Amygdala (tissue), 56 donors: ENCODE results near the gene NCKAP5.

Experiments used
- DNase-seq, 56 donors: peaks; one replicate each; lab custom pipeline; 2025; lab: John Stamatoyannopoulos, UW

Gene NCKAP5

GRCh38 chr2:133568172-133568571 is at the start of gene NCKAP5:
Gene NCKAP5, minus strand, starts transcription at chr2:133568463. Its CDS starts 50,937 bp downstream, at chr2:133517526.
- peak in 37 of 56 donors; percentile 4 to 67 (median 26) for DNase-seq

- no peak for DNase-seq
Measured at GRCh38 chr2:133609664-133610063, 41.4 kb upstream of the NCKAP5 start.

DNA sequence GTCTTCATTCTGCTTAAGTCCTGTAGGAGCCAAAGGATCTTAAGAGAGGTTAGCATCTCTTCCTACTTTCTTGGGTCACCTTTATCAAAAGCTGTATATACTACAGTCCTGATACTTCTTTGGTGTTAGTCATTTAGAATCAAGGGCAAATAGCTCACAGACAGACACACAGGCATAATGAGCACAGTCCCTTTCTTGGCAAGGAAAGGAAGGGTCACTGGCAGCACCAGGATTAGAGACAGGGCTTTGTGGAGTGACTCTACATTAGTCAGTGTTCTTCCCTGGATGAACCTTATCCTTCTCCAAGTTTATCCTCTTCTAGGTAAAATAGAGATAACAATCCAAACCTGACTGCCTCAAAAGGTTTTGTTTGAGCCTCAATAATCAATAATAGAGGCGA is 40.0 kb upstream of the NCKAP5 start:
- DNase-seq = no peak

GRCh38 chr2:133607679-133608078 is 39.4 kb upstream of the NCKAP5 start:
- no peak for DNase-seq

DNA sequence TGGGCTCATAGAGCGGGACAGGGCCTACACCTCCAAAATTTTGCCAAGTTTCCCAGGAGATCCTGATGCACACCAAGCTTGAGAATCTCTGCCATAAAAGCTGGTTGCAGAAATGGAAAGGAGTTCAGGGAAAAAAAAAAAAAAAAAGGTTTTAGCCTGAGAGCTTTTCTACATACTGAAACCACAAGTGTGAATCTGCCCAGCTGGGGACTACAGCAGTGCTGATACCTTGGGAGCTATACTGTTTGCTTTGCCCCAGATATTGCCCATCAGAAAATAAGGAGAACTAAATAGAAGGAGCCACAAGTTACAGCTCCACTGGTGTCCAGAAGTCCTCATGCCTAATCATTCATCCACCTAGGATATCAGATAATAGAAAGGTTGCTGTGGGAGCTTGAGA is 38.4 kb upstream of the NCKAP5 start:
- DNase-seq = no peak

DNA sequence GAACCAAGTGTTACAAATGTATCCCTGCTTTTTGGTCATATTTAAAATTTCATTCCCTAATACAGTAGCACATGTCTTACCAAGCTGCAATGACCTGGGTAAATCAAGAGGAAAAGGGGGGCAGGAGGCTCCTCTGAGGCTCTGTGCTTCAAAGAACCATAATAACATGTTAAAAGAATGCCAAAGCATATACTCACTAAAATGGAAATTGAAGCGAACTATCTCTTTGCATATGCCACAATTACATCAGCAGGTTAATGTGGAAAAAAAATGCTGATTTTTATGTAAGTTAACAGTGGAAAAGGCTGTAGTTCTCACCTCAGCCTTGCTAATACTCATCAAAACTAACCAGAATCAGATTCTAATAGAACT is 37.5 kb upstream of the NCKAP5 start:
- DNase-seq = no peak

- no peak for DNase-seq
Measured at GRCh38 chr2:133605011-133605765, 36.9 kb upstream of the NCKAP5 start.

GRCh38 chr2:133603109-133603508 is 34.8 kb upstream of the NCKAP5 start:
- no peak for DNase-seq

DNA sequence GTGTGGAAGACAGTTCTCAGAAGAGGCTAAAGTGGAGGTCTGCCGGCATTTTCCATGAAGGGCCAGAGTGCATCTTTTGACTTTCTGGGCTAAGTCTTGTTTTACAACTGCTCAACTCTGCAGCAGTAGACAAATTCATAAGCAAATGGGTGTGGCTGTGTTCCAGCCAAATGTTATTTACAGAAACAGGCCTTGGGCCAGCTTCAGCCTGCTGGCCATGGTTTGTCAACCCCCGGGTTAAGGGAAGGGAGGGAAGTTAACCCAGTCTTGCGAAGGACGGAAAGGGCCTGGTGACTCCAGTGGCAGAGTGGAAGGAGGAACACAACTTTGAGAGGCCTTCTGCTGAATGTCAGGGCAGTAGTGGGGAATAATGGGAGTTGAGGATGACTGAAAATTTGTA is 34.3 kb upstream of the NCKAP5 start:
- DNase-seq = peak in 3 of 56 donors; percentile 9 to 30 (median 26)

GRCh38 chr2:133600266-133600928 is 32.1 kb upstream of the NCKAP5 start:
- peak in 54 of 56 donors; percentile 12 to 85 (median 61) for DNase-seq

DNA sequence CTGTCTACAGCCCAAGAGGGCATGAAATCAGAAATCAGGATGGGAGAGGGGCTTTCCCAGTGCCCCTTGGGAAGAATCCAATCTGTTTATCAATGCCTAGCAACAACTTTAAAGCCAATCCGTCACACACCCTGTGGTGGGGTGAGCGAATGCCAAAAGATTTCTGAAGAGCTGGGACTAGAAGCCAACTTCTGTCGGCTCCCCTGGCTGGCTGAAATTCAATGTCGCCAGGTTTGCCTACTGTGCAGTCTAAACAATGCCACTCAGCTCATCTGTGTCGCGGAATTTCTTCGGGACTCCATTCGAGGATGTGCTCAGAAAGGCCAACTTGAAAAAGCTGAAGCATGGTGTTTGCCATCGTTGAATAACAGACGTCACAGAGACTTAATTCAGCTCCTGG is 31.5 kb upstream of the NCKAP5 start:
- DNase-seq = peak in 3 of 56 donors; percentile 18 to 35 (median 30)

DNA sequence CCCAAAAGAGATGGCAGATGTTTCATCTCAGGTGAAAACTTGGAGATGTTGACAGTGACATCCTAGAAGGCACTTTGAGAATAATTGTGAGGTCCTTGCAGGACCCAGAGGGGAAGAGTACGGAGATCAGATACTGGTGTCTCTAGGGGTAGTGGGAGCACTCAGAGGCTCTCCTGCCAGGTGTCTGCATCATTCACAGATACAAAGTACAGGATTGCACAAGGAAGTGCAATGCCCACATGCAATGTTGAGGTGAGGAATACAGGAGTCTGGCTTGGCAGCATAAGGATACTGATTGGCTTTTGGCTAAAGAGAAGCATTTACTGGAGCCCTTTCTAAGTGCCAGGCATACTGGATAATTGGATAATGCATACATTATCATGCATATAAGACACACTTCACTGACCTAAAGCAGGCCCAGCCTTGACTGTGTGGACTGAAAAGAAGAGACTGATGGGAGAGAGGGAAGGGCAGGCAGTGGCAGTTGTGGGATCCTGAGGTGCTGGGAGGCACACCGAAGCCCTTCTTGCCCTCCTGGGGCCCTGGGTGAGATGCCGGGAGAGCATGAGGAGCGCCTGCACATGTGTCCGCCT is 31.0 kb upstream of the NCKAP5 start:
- DNase-seq = no peak

DNA sequence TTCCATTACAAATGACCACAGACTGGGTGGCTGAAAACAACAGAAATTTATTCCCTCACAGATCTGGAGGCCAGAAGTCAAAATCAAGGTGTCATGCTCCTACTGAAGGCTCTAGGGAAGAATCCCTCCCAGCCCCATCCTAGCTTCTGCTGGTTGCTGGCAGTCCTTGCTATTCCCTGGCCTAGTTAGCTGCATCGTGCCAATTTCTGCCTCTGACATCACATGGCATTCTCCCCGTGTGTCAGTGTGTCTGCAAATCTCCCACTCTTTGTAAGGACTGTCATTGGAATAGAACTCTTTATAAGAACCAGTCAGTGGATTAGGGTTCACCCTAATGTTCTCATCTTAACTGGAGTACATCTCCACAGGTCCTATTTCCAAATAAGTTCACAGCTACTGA is 30.5 kb upstream of the NCKAP5 start:
- peak in 11 of 56 donors; percentile 9 to 29 (median 18) for DNase-seq

DNA sequence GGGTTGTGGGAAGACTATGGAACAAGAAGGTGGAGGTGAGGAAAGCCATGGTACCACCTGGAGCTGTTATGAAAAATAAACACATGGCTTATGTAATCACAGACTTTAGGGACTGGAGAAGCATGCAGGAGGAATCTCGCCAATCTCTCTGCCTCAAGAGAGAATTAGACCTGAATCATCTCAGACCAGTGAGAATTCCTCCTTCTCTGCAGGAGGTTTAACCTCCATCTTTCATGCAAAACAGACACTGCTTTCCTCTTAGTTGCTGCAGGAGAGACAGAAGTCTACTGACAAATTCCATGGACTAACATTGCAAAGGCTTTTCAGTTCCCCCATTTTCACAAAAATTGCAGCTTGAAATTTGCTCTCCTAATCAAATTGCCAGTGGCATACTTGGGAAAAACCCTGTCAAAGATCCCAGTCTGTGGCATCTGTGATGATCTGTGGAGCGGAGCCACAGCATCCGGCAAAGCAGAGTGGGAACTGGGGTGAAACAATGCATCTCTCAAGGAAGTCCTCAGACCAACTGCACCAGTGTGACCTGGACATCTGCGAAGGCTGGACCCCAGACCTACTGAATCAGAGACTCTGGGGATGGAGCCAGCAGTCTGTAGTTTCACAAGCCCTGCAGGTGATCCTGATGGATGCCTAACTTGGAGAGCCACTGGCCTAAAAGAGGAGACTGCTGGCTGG is 28.6 kb upstream of the NCKAP5 start:
- DNase-seq = peak in 4 of 56 donors; percentile 10 to 31 (median 22)

GRCh38 chr2:133591164-133591563 is 22.9 kb upstream of the NCKAP5 start:
- DNase-seq = peak in 52 of 56 donors; percentile 8 to 87 (median 60)

DNA sequence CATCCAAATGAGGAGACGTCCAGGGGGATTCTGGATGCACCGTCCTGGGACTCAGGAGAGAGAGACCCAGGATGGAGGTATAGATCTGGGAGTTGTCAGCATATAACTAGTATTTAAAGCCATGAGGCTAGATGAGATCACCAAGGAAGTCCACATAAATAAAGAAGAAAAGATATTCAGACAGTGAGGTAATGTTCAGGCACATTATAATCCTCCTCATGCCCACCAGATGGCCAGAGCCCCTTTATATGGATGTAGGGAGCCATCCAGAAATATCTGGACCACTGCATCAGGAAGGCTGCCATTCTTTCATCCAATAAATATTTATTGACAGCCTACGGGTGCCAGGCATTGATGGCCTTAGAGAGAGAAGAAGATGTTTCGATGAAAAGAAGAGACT is 21.2 kb upstream of the NCKAP5 start:
- no peak for DNase-seq

DNA sequence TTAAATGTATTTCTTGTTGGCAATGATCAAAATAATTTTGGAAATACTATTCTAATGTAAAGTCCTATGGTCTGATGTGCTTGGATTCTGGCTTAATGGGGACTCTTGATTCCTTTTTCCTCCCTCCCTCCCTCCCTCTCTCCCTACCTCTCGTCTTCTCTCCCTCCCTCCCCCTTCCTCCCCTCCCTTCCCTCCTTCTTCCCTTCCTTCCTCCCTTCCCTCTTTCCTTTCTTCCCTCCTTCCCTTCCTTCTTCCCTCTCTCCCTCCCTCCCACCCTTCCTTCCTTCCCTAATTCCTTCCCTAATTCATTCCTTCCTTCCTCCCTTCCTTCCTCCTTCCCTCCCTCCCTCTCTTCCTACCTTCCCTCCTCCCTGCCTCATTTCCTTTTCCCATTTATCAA is 19.9 kb upstream of the NCKAP5 start:
- DNase-seq = no peak

GRCh38 chr2:133586978-133587377 is 18.7 kb upstream of the NCKAP5 start:
- no peak for DNase-seq

DNA sequence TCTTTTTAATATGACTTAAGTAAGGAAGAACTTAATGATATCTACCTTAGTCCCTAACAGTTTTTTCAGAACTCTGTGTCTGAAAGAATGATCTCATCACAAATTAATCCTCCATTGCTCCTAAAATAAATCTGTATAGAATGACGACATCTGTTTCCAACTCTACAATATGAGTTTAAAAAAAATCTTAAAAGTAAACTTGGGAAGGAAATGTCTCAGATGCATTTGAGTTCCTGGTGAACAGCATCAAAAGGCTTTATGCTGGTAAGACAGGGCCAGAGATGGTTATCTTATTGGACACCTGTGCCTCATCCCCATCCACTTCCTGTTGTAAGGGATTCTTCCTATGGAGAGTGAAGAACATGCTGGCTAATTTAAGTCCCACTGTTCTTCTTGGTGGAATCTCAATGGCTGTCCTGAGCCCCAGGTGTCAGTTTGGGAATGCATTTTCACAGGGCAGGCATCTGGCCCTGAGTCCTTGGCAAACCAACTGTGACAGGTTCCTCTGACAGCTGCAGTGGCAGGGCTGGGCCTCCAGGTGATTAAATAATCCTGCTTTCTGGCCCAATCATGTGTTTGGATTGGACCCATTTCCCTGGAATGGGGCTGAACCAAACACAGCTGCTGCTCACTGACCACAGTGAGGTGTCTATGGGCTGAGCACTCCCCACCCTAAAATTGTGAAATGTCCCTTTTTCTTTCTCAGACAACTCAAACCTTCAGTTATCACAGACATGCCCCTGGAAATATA is 12.9 kb upstream of the NCKAP5 start:
- DNase-seq = no peak

DNA sequence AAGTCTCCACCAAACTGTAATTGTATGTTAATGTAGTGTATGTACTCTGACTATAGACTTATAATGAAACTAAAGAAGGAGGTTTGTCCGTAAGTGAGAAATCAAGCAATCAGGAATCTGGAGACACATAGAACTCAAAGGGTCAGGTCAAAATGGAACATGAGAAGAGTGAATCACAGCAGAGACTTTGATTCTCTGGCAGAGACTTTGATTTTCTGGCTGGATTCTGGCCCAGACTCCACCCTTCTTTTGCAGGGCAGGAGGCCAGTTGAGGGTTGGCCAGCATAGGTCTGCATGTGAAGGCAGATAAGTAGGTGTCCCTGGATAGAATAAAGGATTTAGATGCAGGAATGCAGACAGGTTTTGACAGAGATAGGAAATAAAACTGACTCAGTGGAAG is 11.0 kb upstream of the NCKAP5 start:
- no peak for DNase-seq
